PC-3 (cell line): ENCODE results near the gene MYH9.

Source experiments
- CTCF ChIP-seq: fragments of 300-600 bp; sonication (generic); conservative IDR thresholded peaks from 2 replicates; pipeline ENCODE4 v1.5.1; 2017; ENCODE audit warnings: antibody characterized with exemption, low read depth, mild to moderate bottlenecking, low read length
- EZH2 ChIP-seq: fragments of 300-600 bp; sonication (generic); IDR thresholded peaks from one replicate; pipeline ENCODE4 v1.6.1; 2017; ENCODE audit warnings: antibody characterized with exemption, mild to moderate bottlenecking, low read length; ENCODE audit not compliant: unreplicated experiment
- EZH2phosphoT487 ChIP-seq: fragments of 300-600 bp; sonication (generic); IDR thresholded peaks from 2 replicates; pipeline ENCODE4 v1.6.1; 2018; ENCODE audit warnings: mild to moderate bottlenecking, antibody characterized with exemption, low read length, borderline replicate concordance

GRCh38 chr22:36306227-36306626, 81.5 kb downstream of the MYH9 start:
- TF ChIP-seq CTCF (no peak), EZH2phosphoT487 (no peak), EZH2 (no peak)
